Adrenal gland (tissue), 5 donors: ENCODE data around the gene SF3B1.

Source experiments
- CTCF ChIP-seq, 6 experiments: fragments of 450-650 bp in 4 of 6; fragments of 200-600 bp in 2 of 6; sonication (generic) in 1 of 6; IDR thresholded peaks; 1 replicate in 5 of 6; 2 replicates in 1 of 6; pipeline versions ENCODE4 v1.5.1 to v1.8.0; 2016 to 2021; ENCODE audit warnings: antibody characterized with exemption in 6 of 6, mild to moderate bottlenecking in 2 of 6, moderate library complexity in 1 of 6
- POLR2A ChIP-seq, 2 donors: fragments of 450-650 bp; IDR thresholded peaks; one replicate each; pipeline ENCODE4 v1.6.1; 2017; ENCODE audit warnings: antibody characterized with exemption in 2 of 2, mild to moderate bottlenecking in 2 of 2, moderate library complexity in 1 of 2
- donor health status: DM: no; HTN: no; CAD: no.

- no peak for TF ChIP-seq CTCF (IDR thresholded peaks at IDR 0.05)
- TF ChIP-seq POLR2A (IDR thresholded peaks at IDR 0.05), result no peak
Measured at GRCh38 chr2:197464175-197464574, 29.3 kb upstream of the SF3B1 start.
